ENCODE results near the gene NFKBIE.
A peak's percentile ranks its signal among the peaks of the same experiment; 100 is the strongest.

NFKBIE gene

GRCh38 chr6:44258325-44258863 is 7.0 kb downstream of the NFKBIE start:
- DNase-seq (ENCODE audit: low read depth, low spot score): no peak

- no peak for DNase-seq (ENCODE audit: low read depth, low spot score)
Measured at GRCh38 chr6:44257753-44258324, 7.5 kb downstream of the NFKBIE start.

GRCh38 chr6:44257025-44257752 is 8.2 kb downstream of the NFKBIE start, which contains the start of gene SLC35B2:
SLC35B2 (minus strand) TSS chr6:44257528; CDS start chr6:44257410, 118 bp downstream.
- DNase-seq (ENCODE audit: low read depth, low spot score): peak; percentile 90

- DNase-seq (ENCODE audit: low read depth, low spot score): no peak
Measured at GRCh38 chr6:44256775-44257024, 8.7 kb downstream of the NFKBIE start.

- DNase-seq (ENCODE audit: low read depth, low spot score): peak; percentile 66
Measured at GRCh38 chr6:44255871-44256774, 9.2 kb downstream of the NFKBIE start.

GRCh38 chr6:44255105-44255808 is 10.1 kb downstream of the NFKBIE start:
- peak; percentile 61 for DNase-seq (ENCODE audit: low read depth, low spot score)

GRCh38 chr6:44254191-44255104 is 10.9 kb downstream of the NFKBIE start:
- peak; percentile 72 for DNase-seq (ENCODE audit: low read depth, low spot score)

- DNase-seq (ENCODE audit: low read depth, low spot score): peak; percentile 68
Measured at GRCh38 chr6:44253307-44254101, 11.8 kb downstream of the NFKBIE start.

- no peak for DNase-seq (ENCODE audit: low read depth, low spot score)
Measured at GRCh38 chr6:44251576-44252524, 13.5 kb downstream of the NFKBIE start.

- DNase-seq (ENCODE audit: low read depth, low spot score): no peak
Measured at GRCh38 chr6:44250718-44251123, 14.6 kb downstream of the NFKBIE start.

GRCh38 chr6:44250067-44250717 is 15.2 kb downstream of the NFKBIE start:
- DNase-seq (ENCODE audit: low read depth, low spot score): no peak

- no peak for DNase-seq (ENCODE audit: low read depth, low spot score)
Measured at GRCh38 chr6:44249082-44249748, 16.1 kb downstream of the NFKBIE start.

GRCh38 chr6:44248579-44248978 is 16.8 kb downstream of the NFKBIE start:
- DNase-seq (ENCODE audit: low read depth, low spot score): no peak

GRCh38 chr6:44247338-44248302 is 17.7 kb downstream of the NFKBIE start:
- DNase-seq (ENCODE audit: low read depth, low spot score): peak; percentile 65

GRCh38 chr6:44246663-44247337 is 18.6 kb downstream of the NFKBIE start, which contains the start of gene HSP90AB1:
HSP90AB1 (plus strand) TSS chr6:44247101; CDS start chr6:44248630, 1,529 bp downstream.
- peak; percentile 100 for DNase-seq (ENCODE audit: low read depth, low spot score)

Measured in ELF-1 (cell line).